Measurements from ENCODE around the gene SNRPE.

SNRPE gene

DNA sequence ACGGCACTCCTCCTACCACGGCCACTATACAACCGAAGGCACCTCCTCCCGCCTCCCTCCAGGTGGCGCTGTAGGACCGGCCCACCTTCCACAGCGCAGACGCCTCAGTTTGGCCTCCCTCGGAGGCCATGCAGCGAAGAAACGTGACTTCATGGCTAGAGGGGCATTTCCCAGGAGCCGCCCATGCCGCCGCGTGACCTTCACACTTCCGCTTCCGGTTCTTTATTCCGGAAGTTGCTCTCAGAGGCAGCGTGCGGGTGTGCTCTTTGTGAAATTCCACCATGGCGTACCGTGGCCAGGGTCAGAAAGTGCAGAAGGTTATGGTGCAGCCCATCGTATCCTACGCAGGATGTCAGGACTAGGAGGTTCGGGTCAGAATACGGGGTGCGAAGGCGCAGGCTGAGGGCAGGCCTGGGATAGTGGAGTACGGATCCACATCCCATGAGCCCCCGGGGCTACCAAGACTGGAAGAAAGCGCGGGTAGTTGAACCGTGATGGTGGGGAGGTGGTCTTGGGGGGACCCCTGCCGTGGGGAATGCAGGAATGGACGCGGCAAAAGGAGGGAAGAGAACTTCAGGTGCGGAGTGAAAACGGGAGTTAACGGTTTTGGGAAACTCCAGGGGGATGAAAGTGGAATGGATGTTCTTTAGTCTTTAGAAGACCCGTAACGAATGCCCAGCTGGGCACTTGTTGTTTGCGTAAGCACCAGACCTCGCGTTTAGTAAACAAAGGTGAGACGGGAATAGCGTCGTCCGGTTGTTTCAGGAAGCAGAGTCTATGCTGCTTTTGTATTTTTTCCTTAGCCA lies at the start of gene SNRPE:
TSS of gene SNRPE (plus strand) at position 221 of the 806 bp plus-strand sequence. CDS start at position 282, 61 bp downstream.
- Mint-ChIP-seq H3K9me3 (no peaks in the 10 kb centered on the region), H3K36me3 (ENCODE audit: low read depth) (peaks cover 30% of the 10 kb centered on the region), H3K27me3 (ENCODE audit: low read depth) (no peaks in the 10 kb centered on the region), H3K4me3 (peak within 1 kb of the TSS; percentile 98 to 99 (median 98)), H3K4me1 (peaks cover 23% of the 10 kb centered on the region), H3K27ac (peak within 1 kb of the TSS; percentile 90 to 96 (median 96))
- TF ChIP-seq, protein P1, sequence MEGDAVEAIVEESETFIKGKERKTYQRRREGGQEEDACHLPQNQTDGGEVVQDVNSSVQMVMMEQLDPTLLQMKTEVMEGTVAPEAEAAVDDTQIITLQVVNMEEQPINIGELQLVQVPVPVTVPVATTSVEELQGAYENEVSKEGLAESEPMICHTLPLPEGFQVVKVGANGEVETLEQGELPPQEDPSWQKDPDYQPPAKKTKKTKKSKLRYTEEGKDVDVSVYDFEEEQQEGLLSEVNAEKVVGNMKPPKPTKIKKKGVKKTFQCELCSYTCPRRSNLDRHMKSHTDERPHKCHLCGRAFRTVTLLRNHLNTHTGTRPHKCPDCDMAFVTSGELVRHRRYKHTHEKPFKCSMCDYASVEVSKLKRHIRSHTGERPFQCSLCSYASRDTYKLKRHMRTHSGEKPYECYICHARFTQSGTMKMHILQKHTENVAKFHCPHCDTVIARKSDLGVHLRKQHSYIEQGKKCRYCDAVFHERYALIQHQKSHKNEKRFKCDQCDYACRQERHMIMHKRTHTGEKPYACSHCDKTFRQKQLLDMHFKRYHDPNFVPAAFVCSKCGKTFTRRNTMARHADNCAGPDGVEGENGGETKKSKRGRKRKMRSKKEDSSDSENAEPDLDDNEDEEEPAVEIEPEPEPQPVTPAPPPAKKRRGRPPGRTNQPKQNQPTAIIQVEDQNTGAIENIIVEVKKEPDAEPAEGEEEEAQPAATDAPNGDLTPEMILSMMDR (IDR thresholded peaks at IDR 0.05; ENCODE audit: unreplicated experiment in 3 of 3) = peak; percentile 92 to 97 (median 95)

DNA sequence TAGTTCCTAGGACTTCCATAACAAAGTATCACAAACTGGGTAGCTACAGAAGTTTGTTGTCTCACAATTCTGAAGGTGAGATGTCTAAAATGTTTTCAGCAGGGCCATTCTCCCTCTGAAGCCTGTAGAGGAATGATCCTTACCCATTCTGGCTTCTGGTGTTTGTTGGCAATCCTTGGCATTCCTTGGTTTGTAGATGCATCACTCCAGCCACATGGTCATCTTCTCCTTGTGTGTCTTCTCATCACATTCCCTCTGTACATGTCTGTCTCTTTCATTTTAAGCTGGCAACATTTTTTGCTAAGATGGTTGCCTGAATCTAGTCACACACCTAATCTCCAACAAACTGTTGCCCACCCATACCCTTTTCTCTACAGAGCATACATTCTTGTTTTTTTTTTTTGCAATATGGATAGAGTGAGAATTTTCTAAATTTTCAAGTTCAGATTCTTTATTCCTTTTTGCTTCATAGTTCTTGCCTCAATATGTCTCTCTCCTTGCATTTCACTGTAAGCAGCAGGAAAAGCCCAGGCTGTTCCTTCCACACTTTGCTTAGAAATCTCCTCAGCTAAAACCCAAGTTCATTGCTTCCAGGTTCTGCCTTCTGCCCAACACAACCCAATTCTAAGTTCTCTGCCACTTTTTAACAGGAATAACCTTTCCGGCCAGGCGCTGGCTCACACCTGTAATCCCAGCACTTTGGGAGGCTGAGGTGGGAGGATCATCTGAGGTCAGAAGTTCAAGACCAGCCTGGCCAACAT lies 47.6 kb upstream of the SNRPE start:
- Mint-ChIP-seq H3K4me1 (peaks cover 5% of the 10 kb centered on the region), H3K27me3 (ENCODE audit: low read depth) (no peaks in the 10 kb centered on the region)

DNA sequence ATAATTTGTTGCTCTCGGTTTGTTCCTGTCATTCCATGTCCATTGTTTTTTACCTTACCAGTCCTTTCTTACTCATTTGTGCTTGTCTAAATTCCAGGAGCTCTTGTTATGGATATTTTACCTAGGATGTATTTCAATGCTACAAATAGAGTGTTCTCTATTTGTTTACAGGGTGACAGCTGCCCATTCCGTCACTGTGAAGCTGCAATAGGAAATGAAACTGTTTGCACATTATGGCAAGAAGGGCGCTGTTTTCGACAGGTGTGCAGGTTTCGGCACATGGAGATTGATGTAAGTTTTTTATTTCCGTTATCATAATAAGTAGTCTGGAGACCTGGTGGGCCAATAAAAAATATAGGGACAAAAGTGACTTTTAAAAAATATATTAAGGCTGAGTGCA lies 43.0 kb upstream of the SNRPE start:
- no peak overlapping the region for H3K4me3 Mint-ChIP-seq
- peaks cover 81% of the 10 kb centered on the region for H3K36me3 Mint-ChIP-seq (ENCODE audit: low read depth)
- peaks cover 5% of the 10 kb centered on the region for H3K4me1 Mint-ChIP-seq
- H3K27ac Mint-ChIP-seq = no peak overlapping the region
- no peaks in the 10 kb centered on the region for H3K9me3 Mint-ChIP-seq
- H3K27me3 Mint-ChIP-seq (ENCODE audit: low read depth) = no peaks in the 10 kb centered on the region
- TF ChIP-seq, protein P1 (IDR thresholded peaks at IDR 0.05; ENCODE audit: unreplicated experiment in 3 of 3) = no peak

More for the DNA sequence above, 47.6 kb upstream of the SNRPE start:
- no peaks in the 10 kb centered on the region for H3K9me3 Mint-ChIP-seq
- H3K27ac Mint-ChIP-seq = no peak overlapping the region
- TF ChIP-seq, protein P1 (IDR thresholded peaks at IDR 0.05; ENCODE audit: unreplicated experiment in 3 of 3) = no peak
- H3K4me3 Mint-ChIP-seq = no peak overlapping the region
- peaks cover 81% of the 10 kb centered on the region for H3K36me3 Mint-ChIP-seq (ENCODE audit: low read depth)

GRCh38 chr1:203823306-203823705 lies 38.1 kb upstream of the SNRPE start:
- Mint-ChIP-seq H3K27ac (no peak overlapping the region), H3K36me3 (ENCODE audit: low read depth) (peaks cover 78% of the 10 kb centered on the region), H3K4me3 (no peak overlapping the region), H3K4me1 (peaks cover 3% of the 10 kb centered on the region), H3K27me3 (ENCODE audit: low read depth) (no peaks in the 10 kb centered on the region), H3K9me3 (no peaks in the 10 kb centered on the region)
- TF ChIP-seq, protein P1 (IDR thresholded peaks at IDR 0.05; ENCODE audit: unreplicated experiment in 3 of 3) = no peak

- TF ChIP-seq, protein P1 (IDR thresholded peaks at IDR 0.05; ENCODE audit: unreplicated experiment in 3 of 3) = no peak
- no peaks in the 10 kb centered on the region for H3K27me3 Mint-ChIP-seq (ENCODE audit: low read depth)
Observed at GRCh38 chr1:203826175-203826574, 35.2 kb upstream of the SNRPE start.

More at GRCh38 chr1:203826175-203826574, 35.2 kb upstream of the SNRPE start:
- Mint-ChIP-seq H3K27ac (no peak overlapping the region), H3K36me3 (ENCODE audit: low read depth) (peaks cover 80% of the 10 kb centered on the region), H3K4me3 (no peak overlapping the region), H3K4me1 (no peaks in the 10 kb centered on the region), H3K9me3 (no peaks in the 10 kb centered on the region)

Measured in nephron (organoid).